HG02588 (cell line): ENCODE data around the gene KRTAP9-8.
"Not testable (repeated sequence)": the region's sequence is repeated elsewhere in the genome, so short reads cannot be mapped to it uniquely, and the experiment has no call there.

Experiments
- ATAC-seq: cut with Tn5 transposase; IDR thresholded peaks from one replicate; pipeline ENCODE4 v1.9.1; 2021; ENCODE audit warnings: mild to moderate bottlenecking, moderate library complexity; ENCODE audit not compliant: unreplicated experiment

Gene KRTAP9-8, protein sequence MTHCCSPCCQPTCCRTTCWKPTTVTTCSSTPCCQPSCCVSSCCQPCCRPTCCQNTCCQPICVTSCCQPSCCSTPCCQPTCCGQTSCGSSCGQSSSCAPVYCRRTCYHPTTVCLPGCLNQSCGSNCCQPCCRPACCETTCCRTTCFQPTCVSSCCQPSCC

DNA sequence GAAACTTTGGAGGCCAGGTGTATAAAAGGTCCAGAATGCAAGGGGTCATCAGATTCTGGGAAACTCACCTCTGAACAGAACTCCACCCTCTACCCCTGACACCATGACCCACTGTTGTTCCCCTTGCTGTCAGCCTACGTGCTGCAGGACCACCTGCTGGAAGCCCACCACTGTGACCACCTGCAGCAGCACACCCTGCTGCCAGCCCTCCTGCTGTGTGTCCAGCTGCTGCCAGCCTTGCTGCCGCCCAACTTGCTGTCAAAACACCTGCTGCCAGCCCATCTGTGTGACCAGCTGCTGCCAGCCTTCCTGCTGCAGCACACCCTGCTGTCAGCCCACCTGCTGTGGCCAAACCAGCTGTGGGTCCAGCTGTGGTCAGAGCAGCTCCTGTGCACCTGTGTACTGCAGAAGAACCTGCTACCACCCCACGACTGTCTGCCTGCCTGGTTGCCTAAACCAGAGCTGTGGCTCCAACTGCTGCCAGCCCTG, at the start of gene KRTAP9-8:
Gene KRTAP9-8, plus strand, starts transcription at position 51 of the 489 bp plus-strand sequence. Its CDS starts 53 bp downstream, at position 104.
- not testable (repeated sequence) for ATAC-seq

DNA sequence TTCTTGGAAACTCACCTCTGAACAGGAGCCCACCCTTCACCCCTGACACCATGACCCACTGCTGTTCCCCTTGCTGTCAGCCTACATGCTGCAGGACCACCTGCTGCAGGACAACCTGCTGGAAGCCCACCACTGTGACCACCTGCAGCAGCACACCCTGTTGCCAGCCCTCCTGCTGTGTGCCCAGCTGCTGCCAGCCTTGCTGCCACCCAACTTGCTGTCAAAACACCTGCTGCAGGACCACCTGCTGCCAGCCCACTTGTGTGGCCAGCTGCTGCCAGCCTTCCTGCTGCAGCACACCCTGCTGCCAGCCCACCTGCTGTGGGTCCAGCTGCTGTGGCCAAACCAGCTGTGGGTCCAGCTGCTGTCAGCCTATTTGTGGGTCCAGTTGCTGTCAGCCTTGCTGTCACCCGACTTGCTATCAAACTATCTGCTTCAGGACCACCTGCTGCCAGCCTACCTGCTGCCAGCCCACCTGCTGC, 47.9 kb upstream of the KRTAP9-8 start, which contains the start of gene KRTAP9-1:
Gene KRTAP9-1, plus strand, starts transcription at position 51 of the 482 bp plus-strand sequence. Its CDS starts 0 bp downstream, at position 51.
- ATAC-seq: not testable (repeated sequence)

DNA sequence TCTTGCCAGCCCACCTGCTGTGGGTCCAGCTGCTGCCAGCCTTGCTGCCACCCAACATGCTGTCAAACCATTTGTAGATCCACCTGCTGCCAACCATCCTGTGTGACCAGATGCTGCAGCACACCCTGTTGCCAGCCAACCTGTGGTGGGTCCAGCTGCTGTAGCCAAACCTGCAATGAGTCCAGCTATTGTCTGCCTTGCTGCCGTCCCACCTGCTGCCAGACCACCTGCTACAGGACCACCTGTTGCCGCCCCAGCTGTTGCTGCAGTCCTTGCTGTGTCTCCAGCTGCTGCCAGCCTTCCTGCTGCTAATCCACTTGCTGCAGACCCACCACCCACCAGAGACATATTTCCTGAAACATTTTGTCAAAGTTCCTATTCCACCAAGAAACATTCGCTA, 47.5 kb upstream of the KRTAP9-8 start:
- no peak for ATAC-seq

DNA sequence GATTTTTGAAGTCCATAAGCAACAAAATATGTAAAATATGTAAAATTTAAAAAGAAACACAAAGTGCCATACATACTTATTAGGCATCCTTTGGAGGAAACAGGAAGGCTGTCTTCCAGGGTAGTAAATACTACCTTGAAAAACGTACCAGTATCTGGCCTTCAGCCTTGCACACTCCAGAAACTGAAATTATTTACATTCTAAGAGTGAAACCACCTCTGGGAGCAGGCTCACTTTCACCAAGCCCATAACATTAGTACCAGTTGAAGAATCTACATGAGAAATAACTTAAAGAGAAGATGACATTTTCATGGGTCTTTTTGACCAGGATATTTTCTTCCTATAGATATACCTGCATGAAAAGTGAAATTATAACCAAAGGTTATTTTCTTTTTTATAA, 41.7 kb upstream of the KRTAP9-8 start:
- ATAC-seq: no peak

DNA sequence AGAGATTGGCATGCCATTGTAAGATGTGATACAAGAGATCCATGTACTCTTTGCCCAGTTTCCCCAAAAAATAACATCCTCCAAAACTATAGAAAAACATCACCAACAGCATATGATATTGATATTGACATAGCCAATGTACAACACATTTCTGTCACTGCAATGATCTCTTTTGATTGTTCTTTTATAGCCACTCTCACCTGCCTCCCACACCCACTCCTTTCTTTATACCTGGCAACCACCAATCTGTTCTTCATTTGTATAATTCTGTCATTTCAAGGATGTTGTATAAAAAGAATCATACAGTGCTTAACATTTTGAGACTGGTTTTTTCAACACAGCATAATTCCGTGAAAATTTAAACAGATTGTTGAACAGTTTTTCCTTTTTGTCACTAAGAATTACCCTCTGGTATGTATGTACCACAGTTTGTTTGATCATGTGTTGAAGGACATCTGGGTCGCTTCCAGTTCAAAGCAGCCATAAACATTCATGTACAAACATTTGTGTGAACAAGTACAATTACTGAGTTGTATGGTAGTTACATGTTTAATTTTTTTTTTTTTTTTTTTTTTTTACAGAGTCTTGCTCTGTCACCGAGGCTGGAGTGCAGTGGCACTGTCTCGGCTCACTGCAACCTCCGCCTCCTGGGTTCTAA, 38.2 kb upstream of the KRTAP9-8 start:
- no peak for ATAC-seq

DNA sequence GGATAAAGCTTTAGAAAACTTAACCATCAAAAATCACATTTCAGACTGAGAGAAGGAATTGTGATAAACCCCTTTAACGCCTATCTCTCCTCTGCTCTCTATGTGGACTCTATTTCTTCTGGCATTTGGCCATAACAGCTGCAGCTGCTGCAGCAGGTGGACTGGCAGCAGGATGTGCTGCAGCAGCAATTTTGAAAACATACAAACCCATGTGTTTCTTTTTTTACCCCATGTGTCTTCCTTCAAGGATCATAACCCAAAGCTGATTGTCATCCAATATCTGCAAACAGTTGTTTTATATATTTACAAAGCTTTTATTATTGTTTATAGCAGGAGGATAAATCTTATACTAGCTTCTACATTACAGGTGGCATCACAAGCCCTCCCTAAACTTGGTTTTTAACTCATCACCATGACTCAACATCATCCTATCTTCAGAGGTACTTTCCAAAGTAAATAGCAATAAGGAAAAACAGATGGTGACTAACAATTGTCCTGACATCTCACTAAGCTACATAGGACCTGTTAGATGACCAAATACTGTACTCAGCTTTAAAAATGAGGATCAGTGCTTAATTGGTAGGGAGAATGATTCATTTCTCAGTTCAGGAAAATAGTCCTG, 25.8 kb upstream of the KRTAP9-8 start:
- ATAC-seq: no peak

DNA sequence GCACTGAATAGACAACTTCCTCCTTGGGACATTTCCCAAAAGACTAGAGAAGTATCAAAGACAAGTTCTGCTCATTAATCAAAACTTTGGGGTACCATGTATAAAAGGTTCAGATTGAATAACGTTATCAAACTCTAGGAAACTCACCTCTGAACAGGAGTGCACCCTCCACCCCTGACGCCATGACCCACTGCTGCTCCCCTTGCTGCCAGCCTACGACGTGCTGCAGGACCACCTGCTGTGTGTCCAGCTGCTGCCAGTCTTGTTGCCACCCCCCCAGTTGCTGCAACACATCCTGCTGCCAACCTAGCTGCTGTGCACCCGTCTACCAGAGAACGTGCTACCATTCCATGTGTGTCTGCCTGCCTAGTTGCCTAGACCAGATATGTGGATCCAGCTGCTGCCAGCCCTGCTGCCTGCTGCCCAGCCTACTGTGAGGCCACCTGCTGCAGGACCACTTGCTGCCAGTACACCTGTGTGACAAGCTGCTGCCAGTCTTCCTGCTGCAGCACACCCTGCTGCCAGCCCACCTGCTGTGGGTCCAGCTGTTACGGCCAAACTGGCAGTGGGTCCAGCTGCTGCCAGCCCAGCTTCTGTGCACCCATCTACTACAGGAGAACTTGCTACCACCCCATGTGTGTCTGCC, 25.2 kb upstream of the KRTAP9-8 start:
- no peak for ATAC-seq

DNA sequence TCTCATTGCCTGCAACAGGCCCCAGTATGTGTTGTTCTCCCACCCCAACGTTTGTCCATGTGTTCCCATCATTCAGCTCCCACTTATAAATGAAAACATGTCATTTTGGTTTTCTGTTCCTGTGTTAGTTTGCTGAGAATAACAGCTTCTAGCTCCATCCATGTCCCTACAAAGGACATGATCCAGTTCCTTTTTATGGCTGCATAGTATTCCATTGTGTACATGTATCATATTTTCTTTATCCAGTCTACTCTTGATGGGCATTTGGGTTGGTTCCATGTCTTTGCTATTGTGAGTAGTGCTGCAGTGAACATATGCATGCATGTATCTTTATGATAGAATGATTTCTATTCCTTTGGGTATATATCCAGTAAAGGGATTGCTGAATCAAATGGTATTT, 22.1 kb upstream of the KRTAP9-8 start:
- no peak for ATAC-seq

DNA sequence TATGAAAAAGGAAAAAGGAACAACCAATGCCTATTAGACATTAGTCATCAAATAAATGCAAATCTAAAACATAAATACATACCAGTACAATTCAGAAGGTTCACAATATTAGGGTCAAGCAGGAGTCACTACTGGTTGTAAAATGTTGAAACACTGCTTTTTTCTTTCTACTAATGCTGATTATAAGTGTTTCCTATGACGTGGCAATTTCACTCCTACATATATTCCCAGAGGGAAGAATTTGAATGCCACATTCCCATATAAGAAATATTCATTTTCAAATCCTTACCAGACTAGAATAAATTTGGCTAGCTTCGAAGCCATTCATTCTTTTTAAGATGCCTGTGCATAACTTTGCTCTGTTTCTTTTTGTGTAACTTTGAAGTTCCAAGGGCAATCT, 14.0 kb upstream of the KRTAP9-8 start:
- ATAC-seq: no peak

DNA sequence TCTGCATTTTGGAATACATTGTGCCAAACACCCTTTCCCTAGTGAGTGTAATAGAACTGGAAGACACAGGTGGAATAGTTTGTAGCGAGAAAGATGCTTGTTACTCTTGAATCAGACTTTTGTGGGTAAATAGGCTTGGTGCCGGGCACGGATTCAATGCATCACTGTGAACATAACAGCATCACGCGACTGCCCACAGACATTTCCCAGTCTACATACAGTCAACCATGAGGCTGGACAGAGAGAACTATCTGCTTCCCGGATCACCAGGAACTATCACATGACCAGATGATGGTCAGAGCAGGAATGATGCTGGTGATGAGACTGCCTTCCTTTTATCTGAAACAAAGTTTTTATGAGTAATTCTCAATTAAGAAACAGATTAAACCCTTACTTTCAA, 11.7 kb upstream of the KRTAP9-8 start:
- no peak for ATAC-seq

DNA sequence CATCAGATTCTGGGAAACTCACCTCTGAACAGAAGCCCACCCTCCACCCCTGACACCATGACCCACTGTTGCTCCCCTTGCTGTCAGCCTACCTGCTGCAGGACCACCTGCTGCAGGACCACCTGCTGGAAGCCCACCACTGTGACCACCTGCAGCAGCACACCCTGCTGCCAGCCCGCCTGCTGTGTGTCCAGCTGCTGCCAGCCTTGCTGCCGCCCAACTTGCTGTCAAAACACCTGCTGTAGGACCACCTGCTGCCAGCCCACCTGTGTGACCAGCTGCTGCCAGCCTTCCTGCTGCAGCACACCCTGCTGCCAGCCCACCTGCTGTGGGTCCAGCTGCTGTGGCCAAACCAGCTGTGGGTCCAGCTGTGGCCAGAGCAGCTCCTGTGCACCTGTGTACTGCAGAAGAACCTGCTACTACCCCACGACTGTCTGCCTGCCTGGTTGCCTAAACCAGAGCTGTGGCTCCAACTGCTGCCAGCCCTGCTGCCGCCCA, 11.2 kb upstream of the KRTAP9-8 start, which contains the start of gene KRTAP9-2:
Gene KRTAP9-2, plus strand, starts transcription at position 51 of the 498 bp plus-strand sequence. Its CDS starts 7 bp downstream, at position 58.
- ATAC-seq: not testable (repeated sequence)

DNA sequence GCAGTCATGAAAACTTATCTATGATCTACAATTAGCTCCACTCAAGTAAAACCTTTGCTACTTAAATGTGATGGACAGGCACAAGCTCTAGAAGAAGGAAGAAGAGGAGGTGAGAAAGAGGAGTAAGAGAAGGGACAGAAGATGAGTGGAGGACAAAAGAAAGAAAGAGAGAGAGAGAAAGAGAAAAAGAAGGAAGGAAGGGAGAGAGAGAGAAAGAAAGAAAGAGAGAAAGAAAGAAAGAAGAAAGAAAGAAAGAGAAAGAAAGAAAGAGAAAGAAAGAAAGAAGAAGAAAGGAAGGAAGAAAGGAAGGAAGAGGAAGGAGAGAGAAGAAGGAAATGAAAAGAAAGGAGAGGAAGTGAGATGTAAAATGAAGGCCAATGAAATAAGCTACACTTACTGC, 7.7 kb upstream of the KRTAP9-8 start:
- ATAC-seq: no peak

DNA sequence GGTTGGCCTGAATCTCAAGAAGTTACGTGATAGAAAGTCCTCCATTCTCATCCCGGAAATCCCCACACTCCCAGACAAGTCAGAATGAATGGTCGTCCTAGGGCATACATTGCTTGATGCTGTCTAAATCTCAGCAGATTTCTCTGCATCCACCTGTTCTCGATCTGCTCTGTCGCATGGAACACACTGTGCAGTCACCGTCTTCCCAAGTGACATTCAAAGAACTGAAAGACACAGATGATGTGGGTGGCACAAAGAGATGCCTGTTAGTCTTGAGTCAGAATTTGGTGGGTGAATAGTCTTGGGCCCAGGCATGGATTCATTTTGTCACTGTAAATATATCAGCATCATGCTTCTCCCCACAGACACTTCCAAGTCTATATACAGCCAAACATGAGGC, 6.1 kb upstream of the KRTAP9-8 start:
- no peak for ATAC-seq

DNA sequence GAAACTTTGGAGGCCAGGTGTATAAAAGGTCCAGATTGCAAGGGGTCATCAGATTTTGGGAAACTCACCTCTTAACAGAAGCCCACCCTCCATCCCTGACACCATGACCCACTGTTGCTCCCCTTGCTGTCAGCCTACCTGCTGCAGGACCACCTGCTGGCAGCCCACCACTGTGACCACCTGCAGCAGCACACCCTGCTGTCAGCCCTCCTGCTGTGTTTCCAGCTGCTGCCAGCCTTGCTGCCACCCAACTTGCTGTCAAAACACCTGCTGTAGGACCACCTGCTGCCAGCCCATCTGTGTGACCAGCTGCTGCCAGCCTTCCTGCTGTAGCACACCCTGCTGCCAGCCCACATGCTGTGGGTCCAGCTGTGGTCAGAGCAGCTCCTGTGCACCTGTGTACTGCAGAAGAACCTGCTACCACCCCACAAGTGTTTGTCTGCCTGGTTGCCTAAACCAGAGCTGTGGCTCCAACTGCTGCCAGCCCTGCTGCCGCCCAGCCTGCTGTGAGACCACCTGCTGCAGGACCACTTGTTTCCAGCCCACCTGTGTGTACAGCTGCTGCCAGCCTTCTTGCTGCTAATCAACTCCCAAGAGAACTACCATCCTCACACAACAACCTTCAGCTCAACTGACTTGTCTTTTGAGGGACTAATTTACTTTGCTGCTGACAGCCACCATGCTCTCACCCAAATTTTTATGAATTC, 5.2 kb upstream of the KRTAP9-8 start, which contains the start of gene KRTAP9-3:
Gene KRTAP9-3, plus strand, starts transcription at position 51 of the 707 bp plus-strand sequence. Its CDS starts 53 bp downstream, at position 104.
- ATAC-seq: not testable (repeated sequence)

DNA sequence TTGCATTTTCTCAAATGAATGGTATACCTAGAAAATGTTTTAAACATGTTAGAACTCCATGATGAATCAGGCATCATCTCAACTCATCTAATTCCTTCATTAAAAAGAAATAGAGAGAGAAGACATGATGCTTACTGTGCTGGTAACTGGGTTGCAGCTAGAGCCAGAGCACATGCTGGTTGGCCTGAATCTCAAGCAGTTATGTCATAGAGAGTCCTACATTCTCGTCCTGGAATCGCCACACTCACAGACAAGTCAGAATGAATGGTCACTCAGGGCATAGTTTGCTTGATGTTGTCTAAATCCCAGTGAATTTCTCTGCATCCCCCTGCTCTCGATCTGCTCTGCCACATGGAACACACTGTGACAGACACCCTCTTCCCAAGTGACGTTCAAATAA, 683 bp upstream of the KRTAP9-8 start:
- not testable (repeated sequence) for ATAC-seq

DNA sequence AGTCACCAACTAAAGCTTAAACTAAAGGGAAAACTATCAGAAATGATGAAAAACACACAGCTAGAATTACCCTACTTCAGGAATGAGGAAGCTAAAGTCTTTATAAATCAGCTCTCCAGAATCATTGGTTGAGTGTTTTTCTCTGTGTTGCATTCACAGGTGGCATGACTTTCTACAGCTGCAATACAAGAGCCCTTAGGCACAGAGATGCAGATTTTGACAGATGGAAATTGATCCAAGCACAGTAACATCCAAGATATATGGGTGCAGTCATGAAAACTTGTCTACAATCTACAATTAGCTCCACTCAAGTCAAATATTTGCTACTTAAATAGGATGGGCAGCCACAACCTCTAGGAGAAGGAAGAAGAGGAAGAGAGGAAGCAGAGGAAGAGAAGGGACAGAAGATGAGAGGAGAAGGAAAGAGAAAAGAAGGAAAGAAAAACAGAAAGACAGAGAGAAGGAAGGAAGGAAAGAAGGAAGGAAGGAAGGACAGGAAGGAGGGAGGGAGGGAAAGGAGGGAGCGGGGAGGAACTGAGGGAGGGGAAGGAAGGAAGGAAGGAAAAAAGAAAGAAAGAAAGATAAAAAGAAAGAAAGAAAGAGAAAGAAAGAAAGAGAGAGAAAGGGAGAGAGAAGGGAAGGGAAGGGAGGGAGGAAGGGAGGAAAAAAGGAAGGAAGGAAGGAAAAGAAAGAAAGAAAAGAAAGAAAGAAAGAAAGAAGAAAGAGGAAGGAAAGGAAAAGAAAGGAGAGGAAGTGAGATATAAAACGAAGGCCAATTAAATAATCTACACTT, 9.4 kb downstream of the KRTAP9-8 start:
- ATAC-seq: not testable (repeated sequence)

DNA sequence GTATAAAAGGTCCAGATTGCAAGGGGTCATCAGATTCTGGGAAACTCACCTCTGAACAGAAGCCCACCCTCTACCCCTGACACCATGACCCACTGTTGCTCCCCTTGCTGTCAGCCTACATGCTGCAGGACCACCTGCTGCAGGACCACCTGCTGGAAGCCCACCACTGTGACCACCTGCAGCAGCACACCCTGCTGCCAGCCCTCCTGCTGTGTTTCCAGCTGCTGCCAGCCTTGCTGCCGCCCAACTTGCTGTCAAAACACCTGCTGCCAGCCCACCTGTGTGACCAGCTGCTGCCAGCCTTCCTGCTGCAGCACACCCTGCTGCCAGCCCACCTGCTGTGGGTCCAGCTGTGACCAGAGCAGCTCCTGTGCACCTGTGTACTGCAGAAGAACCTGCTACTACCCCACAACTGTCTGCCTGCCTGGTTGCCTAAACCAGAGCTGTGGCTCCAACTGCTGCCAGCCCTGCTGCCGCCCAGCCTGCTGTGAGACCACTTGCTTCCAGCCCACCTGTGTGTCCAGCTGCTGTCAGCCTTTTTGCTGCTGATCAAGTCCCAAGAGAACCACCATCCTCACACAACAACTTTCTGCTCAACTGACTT, 11.9 kb downstream of the KRTAP9-8 start, which contains the start of gene KRTAP9-4:
Gene KRTAP9-4, plus strand, starts transcription at position 51 of the 604 bp plus-strand sequence. Its CDS starts 34 bp downstream, at position 85.
- not testable (repeated sequence) for ATAC-seq

DNA sequence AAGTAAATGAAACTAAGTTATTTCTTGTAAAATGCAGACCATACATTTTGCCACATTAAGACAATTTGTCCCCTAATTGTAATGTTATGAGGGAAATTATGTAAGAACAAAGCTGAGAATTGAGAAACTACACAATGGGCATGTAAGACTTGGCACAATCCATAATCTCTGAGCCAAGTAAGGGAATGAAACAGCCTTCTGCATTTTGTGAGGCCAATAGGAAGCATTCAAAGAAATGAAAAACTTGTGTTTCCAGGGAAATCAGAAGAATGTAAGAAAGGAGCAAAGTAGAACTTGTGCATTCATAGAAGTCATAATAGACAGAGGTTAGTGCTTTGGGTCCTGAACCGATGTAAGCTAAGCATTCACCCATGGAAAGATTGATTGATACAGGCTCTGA, 13.5 kb downstream of the KRTAP9-8 start:
- ATAC-seq: no peak

DNA sequence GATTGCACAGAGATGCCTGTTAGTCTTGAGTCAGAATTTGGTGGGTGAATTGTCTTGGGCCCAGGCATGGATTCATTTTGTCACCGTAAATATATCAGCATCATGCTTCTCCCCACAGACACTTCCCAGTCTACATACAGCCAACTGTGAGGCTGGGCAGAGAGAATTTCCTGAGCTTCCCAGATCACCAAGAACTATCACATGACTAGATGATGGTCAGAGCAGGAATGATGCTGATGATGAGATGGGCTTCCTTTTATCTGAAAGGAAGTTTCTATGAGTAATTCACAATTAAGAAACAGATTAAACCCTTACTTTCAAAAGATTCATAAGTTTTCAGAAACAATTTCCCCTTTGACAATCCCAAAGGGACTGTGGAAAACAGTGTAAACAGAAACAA, 17.1 kb downstream of the KRTAP9-8 start:
- ATAC-seq: no peak
